Measurements from ENCODE around the gene FLOT1.
"Not testable (repeated sequence)": the region's sequence is repeated elsewhere in the genome, so short reads cannot be mapped to it uniquely, and the experiment has no call there.

The FLOT1 gene

GRCh38 chr6:30767158-30767943, 24.9 kb upstream of the FLOT1 start:
- DNase-seq (ENCODE audit: low read depth in 2 of 2): no peak

DNA sequence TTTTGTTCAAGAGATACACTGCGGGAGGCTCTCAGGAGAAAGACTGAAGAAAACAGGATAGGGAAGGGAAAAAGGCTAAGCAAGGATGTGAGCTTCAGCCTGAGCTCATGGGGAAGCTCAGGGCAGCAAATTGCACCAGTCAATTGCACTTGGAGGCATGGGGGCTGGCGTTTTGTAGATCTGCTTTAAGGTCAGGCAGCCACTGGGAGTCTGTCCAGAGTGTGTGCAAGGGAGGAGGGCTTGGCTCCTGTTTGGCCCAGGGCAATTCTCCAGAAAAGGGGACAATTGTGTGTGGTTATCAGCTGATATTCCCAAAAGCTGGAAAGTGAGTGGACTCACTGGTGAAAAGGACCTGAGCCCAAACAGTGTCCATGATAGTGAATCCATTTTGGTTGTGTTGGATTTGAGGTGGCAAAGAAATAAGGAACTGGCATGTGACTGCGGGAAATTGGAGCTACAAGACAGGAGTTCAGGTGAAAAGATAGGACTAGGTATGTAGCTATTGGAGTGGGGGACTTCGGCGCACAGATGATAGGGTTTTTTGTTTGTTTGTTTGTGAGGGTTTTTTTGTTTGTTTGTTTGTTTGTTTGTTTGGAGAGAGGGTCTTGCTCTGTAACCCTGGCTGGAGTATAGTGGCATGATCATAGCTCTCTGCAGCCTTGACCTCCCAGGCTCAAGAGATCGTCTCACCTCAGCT, 24.1 kb upstream of the FLOT1 start:
- no peak for DNase-seq (ENCODE audit: low read depth in 2 of 2)

- DNase-seq (ENCODE audit: low read depth in 2 of 2): not testable (repeated sequence)
Measured at GRCh38 chr6:30765495-30765894, 23.0 kb upstream of the FLOT1 start.

GRCh38 chr6:30764490-30765043, 22.1 kb upstream of the FLOT1 start:
- DNase-seq (ENCODE audit: low read depth in 2 of 2): not testable (repeated sequence)

DNA sequence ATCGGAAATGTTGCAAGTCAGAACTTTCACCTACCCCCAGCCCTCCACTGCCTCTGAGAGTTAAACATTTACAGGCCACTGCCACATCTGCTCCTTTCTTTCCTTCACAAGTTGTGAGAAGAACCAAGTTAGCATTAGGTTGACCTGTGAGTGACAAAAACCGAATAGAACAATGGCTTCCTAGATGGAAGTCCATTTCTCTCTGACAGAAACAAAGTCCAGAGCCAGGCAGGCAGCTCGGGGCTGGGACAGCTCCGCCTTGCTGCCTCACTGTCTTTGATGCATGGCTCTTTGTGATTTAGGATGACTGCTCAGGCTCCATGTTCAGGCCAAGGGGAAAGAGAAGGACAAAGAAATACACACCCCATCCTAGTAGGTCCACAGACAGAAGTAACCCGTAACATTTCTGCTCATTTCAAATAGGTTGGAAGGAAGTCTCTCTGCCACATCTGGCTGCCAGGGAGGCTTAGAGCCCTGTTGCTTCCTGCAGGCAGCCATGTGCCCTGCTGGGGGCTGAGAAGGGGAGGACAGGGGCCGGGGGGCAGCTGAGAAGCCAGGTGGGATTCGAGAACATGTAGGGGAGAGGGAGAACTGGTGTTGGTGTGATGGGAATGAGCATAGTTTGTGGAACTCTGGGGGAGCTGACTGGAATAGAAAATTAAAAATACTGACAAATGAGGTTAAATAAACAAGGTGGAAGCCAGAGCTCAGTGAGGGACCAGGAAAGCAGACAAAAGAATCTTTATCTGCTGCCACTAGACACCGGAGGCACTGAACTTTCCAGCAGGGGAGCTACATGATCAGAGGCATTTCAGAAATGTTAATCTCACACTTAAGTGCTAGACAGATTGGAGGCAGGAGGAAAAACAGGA, 21.4 kb upstream of the FLOT1 start:
- DNase-seq (ENCODE audit: low read depth in 2 of 2): no peak

DNA sequence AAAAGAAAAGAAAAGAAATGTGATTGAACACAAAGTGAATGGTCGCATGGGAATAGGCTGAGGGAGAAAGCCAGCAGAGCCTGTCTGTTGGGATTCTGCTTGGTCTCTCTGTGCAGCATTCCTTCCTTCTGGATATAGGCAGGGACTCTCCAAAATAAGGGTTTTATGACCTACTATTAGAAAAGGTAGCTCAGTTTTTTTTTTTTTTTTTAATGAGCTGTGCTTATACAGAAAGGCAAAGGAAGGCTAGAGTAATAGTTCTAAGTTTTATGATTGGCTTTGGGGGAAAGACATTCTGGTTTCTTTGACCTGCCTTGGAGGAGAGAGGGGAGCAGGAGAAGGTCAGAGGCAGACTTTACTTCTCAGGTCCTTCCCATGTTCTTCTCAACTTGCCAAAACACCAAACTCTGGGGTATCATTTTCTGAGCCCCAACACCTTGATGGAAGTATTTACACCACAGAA, 20.7 kb upstream of the FLOT1 start:
- DNase-seq (ENCODE audit: low read depth in 2 of 2): no peak

DNA sequence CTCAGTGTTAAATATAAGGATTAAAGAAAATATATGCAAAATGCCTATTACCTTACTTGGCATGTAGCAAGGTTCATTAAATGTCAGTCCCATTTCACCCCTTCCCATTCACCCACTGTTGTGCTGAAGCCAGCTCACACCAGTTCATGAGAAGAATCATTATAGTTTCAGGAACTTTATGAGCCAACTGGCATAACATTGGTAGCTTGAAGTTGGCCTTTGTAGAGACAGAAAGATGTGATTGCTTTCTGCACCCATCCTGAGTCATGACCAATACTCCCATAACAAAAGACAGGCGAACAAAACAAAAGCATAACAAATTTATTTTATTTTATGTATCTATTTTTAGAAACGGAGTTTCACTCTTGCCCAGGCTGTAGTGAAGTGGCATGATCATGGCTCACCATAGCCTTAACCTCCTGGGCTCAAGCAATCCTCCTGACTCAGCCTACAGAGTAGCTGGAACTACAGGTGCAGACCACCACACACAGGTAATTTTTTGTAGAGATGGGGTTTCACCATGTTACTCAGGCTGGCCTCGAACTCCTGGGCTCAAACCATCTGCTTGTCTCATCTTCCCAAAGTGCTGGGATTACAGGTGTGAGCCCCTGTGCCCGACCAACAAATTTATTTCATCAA, 19.4 kb upstream of the FLOT1 start:
- no peak for DNase-seq (ENCODE audit: low read depth in 2 of 2)

- DNase-seq (ENCODE audit: low read depth in 2 of 2): no peak
Measured at GRCh38 chr6:30760549-30760948, 18.1 kb upstream of the FLOT1 start.

- DNase-seq (ENCODE audit: low read depth in 2 of 2): no peak
Measured at GRCh38 chr6:30759575-30760239, 17.2 kb upstream of the FLOT1 start.

DNA sequence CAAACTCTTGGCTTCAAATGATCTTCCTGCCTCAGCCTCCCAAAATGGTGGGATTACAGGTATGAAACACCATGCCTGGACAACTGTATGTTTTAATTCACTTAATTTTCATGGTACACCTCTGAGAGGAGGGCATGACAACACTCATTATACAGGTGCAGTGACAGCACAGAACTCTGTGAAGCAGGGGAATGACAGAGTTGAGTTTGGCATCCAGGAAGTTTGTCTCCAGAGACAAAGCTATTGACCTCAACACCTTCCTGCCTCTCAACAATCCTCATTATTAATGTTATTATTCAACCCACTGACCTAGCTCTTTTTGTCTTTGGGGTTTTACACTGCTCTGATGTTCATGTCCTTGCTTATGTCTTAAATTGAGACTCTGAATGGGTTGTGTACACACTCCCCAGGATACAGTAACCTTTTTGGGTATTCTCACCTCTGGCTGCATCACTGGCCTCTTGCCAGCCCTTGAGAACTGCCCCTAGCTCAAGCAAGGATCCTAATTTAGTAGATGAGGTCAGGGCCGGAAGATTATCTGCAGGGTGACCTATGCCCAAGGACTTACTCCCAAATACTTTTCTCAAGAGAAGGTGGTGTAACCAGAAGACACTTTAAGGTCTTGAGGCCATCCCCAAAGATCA, 14.9 kb upstream of the FLOT1 start:
- DNase-seq (ENCODE audit: low read depth in 2 of 2): no peak

- not testable (repeated sequence) for DNase-seq (ENCODE audit: low read depth in 2 of 2)
Measured at GRCh38 chr6:30756405-30757003, 14.0 kb upstream of the FLOT1 start.

DNA sequence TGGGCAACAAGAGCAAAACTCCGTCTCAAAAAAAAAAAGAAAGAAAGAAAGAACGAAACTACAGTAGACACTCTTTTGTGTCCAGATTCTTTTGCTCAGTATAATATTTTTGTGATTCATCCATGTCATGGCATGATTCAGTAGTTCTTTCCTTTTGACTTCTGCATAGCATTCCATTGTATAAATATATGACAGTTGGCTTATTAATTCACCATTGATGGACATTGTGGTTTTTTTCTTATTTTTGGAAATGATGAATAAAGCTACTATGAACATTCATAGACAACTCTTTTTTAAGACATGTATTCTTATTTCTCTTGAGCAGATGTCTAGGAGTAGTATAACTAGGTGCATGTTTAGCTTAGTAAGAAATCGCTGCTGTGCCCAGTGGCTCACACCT, 12.1 kb upstream of the FLOT1 start:
- no peak for DNase-seq (ENCODE audit: low read depth in 2 of 2)

GRCh38 chr6:30752157-30752927, 9.9 kb upstream of the FLOT1 start:
- no peak for DNase-seq (ENCODE audit: low read depth in 2 of 2)

DNA sequence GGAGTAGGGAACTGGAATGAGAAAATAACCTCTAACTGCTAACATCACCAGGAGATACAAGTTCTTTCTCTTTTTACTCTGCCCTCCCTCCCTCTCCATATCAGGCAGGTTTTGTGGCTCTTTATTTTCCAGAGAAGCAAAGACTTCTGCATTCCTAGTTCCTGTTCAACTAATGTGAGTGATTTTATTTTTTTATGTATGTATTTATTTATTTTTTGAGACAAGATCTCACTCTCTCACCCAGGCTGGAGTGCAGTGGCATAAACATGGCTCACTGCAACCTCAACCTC, 7.8 kb upstream of the FLOT1 start:
- no peak for DNase-seq (ENCODE audit: low read depth in 2 of 2)

GRCh38 chr6:30749554-30750378, 7.3 kb upstream of the FLOT1 start:
- no peak for DNase-seq (ENCODE audit: low read depth in 2 of 2)

DNA sequence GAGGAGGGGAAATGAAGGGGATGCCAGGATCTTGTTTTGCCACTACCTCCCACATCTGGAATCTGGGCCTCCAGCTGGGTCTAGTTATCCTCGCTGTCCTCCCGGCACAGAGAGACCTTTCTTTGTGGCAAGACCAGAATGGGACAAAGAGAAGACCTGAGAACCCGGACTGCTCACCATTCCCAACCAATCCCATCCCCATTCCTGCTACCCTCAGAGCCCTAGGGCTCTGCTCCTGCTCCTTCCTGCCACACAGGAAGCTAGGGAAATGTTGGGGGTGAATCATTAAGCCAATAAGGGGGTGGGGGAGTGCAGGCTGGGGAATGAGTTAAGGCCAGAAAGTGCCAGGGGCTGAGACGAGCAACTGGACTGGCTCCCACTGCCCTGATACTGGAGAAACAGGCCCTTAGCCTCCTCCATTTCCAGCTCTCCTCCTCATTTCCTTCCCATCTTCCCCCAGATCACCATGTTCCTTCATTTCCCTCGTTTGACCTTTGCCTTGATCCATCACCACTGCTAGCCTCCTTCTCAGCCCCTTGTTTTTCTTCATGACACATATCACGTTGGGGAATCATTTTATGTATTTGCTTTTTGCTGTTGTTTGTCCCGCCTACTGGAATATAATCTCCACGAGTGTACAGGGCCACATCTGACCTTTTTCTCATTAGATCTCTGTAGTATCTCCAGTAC, 6.5 kb upstream of the FLOT1 start:
- DNase-seq (ENCODE audit: low read depth in 2 of 2): no peak

GRCh38 chr6:30747902-30748769, 5.6 kb upstream of the FLOT1 start:
- DNase-seq (ENCODE audit: low read depth in 2 of 2): no peak

Measured in stimulated activated CD8-positive, alpha-beta memory T cell treated with anti-CD3 and anti-CD28 coated beads, Interleukin-7, amount 100 ng/mL, for 4 hours (primary cell).